Right cardiac atrium (tissue), 5 donors: ENCODE measurements around the gene PKNOX2. TPM values are rescaled to one million over a fixed set of nuclear protein-coding genes. Genes with fewer than 3 reads are reported as not detected.

Experiments
- ATAC-seq, 2 donors: fragments of 200-7000 bp; cut with Tn5 transposase; one replicate each; pipeline versions ENCODE4 v1.8.0 to v1.9.1; 2020; ENCODE audit warnings: moderate library complexity in 2 of 2, mild to moderate bottlenecking in 1 of 2
- DNase-seq, 3 donors: peaks; one replicate each; pipeline ENCODE4 v3.0.0-alpha.2; 2020
- H3K27ac ChIP-seq: one replicate; pipeline ENCODE4 v1.5.1; 2013; ENCODE audit warnings: mild to moderate bottlenecking, low read length, control low read depth, moderate library complexity
- H3K27me3 ChIP-seq: one replicate; pipeline ENCODE4 v1.6.1; 2013; ENCODE audit not compliant: control insufficient read depth, insufficient read depth
- H3K4me1 ChIP-seq: one replicate; pipeline ENCODE4 v1.6.1; 2013; ENCODE audit warnings: low read length; ENCODE audit not compliant: control insufficient read depth, insufficient read depth
- H3K4me3 ChIP-seq: one replicate; pipeline ENCODE4 v1.5.1; 2013; ENCODE audit warnings: low read length, control low read depth
- H3K9me3 ChIP-seq: one replicate; pipeline ENCODE4 v1.6.1; 2013; ENCODE audit warnings: low read length; ENCODE audit not compliant: control insufficient read depth
- WGBS: extraction: QIAGEN DNeasy Blood & Tissue Kit; methylation state at CpG from one replicate; pipeline ENCODE4 v1.1.7; 2013; 5-methylcytosine and 5-hydroxymethylcytosine counted together
- intact Hi-C, 4 donors: fragments of 100-400 bp; cut with DNase I; formaldehyde crosslinking; loops; one replicate each; pipeline versions ENCODE4 v1.11.0 to v1.14.0; 2022 to 2023
- polyA plus RNA-seq: library from polyadenylated mRNA; stranded (reverse); fragments of 200-250 nt; gene quantifications from one replicate; pipeline ENCODE4 v1.2.3, GENCODE V29; 2013
- total RNA-seq, 4 donors: library from RNA; stranded (reverse); fragmentation: NEBNext Ultra II Directional; extraction: Animal tissue kit (Norgen Biotek cat#: 25700); gene quantifications; one replicate each; pipeline ENCODE4 v1.2.1, GENCODE V29; 2021
- donor health status: healthy with polysubstance abuse.
- donor health status: DM: no; HTN: yes; CAD: no.
- donor health status: DM: no; HTN: no; CAD: no.
- donor health status: DM: no; HTN: yes; CAD: no; lungs with severe emphysema.
- donor health status: DM: yes; HTN: yes; CAD: no.

PKNOX2 gene
- total and polyA plus RNA-seq, 5 donors: 8.1 to 20.2 (median 17.6) TPM

DNA sequence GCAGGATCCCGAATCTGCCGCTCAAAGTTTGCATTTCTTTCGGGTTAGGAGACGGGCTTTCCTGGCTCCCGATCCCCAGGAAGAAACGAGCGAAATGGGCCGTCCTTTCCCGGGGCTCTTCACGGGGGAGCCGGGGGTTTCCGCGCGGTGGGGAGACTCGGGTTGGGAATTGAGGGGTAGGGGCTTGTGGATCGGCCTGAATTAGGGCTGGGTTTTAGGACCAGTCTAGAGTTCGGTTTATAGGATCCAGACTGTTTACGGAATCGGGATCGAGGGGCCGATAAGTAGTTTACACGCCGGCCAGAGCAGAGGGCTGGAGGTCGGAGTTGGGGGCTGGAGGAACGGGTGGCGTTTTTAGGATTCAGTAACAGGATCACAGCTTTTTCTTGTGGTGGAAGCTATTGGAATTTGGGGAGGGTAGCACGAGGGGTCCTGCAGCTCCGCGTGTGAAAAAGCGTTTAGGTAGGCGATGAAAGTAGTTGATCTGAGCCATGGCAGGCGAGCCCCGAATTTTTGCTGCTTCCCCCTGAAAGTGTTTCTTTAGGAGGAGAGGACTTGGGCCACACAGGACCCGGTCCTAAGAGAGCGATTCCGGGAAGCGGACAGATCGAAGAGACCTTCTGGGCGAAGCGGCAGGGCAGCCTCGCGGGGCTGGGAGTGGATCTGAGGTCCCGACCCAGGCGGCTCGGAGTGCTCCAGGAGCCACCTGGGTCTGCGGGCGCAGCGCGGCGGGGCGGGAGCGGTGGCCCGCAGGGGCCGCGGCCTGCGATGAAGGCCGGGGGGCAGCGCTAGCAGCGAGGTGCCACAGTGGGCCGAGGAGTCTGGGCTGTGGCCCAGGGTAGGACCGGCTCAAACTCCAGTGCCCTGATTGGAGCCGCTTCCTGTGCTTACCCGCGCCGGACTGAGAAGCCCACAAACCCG lies 1.6 kb downstream of the PKNOX2 start:
- Histone ChIP-seq H3K9me3 (no peaks in the 10 kb centered on the region), H3K27ac (peak overlapping the region; percentile 86), H3K4me1 (peaks cover 7% of the 10 kb centered on the region), H3K27me3 (no peaks in the 10 kb centered on the region), H3K4me3 (peak overlapping the region; percentile 72)
- ATAC-seq (peak in 1 of 2 donors; percentile 19), DNase-seq (peak; percentile 49 to 76 (median 73))
- 3% methylated on average over 66 of the region's 66 CpGs for WGBS
- intact Hi-C loops: loop anchor here in 3 of 4 donors (2.0 to 10.0 kb wide), 4 partner anchors 56 to 239 kb away; no protein-coding TSS in a partner anchor

DNA sequence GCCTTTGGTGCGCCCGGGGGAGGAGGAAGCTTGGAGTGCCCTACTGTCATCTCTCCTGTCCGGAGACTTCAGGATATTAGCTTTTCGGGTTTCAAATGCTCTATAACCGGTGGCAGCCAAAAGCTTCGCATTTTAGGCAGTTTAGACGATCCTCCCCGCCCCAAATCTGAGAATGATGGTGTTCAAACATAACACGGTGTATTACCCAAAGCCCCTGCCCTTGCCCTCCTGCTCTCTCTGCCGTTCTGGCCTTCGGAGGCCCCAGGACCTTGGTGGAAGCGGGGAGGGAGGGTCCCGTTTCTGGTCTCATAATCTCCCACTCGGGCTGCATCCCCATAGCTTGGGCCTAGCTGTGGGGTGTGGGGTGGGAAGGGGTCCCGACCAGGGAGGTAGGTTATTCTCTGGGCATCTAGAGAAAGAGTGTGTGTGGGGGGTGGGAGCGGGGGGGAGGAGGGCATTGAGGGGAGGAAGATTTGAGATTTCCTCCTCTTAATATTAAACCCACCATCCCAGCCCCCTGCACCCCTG lies 2.3 kb downstream of the PKNOX2 start:
- Histone ChIP-seq H3K27ac (peak overlapping the region; percentile 86), H3K4me3 (peak overlapping the region; percentile 72), H3K27me3 (no peaks in the 10 kb centered on the region), H3K4me1 (peaks cover 7% of the 10 kb centered on the region), H3K9me3 (no peaks in the 10 kb centered on the region)
- 17% methylated on average over 16 of the region's 16 CpGs for WGBS
- intact Hi-C loops: loop anchor here in 3 of 4 donors (2.0 to 10.0 kb wide), 4 partner anchors 55 to 238 kb away; no protein-coding TSS in a partner anchor
- DNase-seq (no peak), ATAC-seq (no peak)

DNA sequence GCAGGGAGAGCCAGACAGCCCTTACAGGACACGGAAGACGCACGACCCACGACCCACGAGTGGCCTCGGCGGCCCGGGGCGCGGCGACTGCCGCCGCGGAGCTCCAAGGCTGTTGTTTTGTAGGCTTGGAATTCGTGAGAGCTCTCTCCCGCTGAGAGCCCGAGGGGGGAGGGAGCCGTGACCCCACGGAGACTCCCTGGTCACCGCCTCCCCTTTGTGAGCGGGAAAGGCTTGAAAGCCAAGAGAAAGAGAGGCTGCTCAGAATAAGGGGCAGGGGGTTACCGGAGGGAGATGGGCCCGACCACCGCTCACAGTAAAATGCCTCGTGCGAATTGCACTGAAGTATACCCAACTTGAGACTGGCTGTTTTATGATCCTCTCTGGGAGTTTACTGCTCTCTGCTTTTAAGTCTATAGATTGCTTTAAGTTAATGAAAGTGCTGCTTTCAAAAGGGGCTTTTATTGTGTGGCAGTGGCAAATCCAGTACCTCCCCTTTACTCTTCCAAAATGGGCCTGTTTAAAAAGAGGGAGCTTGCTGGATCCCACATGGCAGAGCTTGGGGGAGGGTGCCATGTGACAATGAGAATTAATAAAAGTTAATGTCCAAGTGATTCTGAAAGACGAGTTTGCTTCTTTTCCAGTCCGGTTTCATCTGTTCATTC lies 2.9 kb downstream of the PKNOX2 start:
- intact Hi-C loops: loop anchor here in 3 of 4 donors (2.0 to 10.0 kb wide), 4 partner anchors 55 to 237 kb away; no protein-coding TSS in a partner anchor
- Histone ChIP-seq H3K27ac (peak overlapping the region; percentile 61), H3K4me3 (peak overlapping the region; percentile 72), H3K9me3 (no peaks in the 10 kb centered on the region), H3K27me3 (no peaks in the 10 kb centered on the region), H3K4me1 (peaks cover 7% of the 10 kb centered on the region)
- ATAC-seq (peak in 1 of 2 donors; percentile 4), DNase-seq (peak; percentile 68 to 87 (median 86))
- WGBS: 31% methylated on average over 28 of the region's 28 CpGs

DNA sequence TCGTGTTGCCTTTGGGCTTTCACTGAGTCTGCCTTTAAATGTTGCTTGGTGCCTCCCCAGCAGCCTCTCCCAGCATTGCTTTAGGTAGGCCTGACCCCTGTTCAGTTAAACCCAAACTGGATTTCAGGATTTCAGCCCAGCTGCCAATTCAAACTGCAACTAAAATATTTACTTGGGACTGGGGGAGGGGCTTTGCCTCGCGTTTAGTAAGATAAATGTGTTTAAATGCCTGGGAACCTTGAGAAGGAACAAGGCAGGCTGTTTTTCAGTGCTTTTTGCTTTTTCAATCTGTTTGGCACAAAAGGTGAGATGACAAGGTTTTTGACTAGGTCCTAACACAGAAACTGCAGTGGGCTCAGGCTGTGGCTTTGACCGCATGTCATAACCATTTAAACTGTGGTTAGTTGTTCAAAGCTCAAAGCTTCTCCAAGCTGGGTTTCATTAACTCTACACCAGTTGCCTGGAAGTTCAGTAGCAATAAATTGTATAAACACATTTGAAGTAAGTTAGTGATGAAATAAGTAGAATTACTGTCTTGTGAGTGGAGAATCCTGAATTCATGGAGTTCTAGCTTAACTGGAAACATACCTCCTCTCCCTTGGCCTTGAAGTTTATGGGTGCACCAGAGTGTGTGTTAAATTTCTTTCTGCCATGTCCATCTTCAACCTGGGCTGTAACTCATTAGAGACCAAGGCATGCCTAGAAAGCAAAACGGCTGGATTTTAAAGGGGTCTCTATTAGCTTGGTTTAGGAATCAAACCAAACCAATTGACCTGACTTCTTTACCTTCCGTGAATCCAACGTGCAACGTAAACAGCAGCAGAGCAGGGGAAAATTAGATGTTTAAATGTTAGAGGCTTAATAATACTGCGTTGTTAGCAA lies 3.6 kb downstream of the PKNOX2 start:
- WGBS: 53% methylated on average over 9 of the region's 9 CpGs
- peaks cover 7% of the 10 kb centered on the region for H3K4me1 ChIP-seq
- ATAC-seq: no peak
- H3K4me3 ChIP-seq: no peak overlapping the region
- intact Hi-C loops: loop anchor here in 3 of 4 donors (2.0 to 10.0 kb wide), 4 partner anchors 54 to 237 kb away; no protein-coding TSS in a partner anchor
- H3K27me3 ChIP-seq: no peaks in the 10 kb centered on the region
- no peak for DNase-seq
- H3K27ac ChIP-seq: peak overlapping the region; percentile 61
- H3K9me3 ChIP-seq: no peaks in the 10 kb centered on the region

DNA sequence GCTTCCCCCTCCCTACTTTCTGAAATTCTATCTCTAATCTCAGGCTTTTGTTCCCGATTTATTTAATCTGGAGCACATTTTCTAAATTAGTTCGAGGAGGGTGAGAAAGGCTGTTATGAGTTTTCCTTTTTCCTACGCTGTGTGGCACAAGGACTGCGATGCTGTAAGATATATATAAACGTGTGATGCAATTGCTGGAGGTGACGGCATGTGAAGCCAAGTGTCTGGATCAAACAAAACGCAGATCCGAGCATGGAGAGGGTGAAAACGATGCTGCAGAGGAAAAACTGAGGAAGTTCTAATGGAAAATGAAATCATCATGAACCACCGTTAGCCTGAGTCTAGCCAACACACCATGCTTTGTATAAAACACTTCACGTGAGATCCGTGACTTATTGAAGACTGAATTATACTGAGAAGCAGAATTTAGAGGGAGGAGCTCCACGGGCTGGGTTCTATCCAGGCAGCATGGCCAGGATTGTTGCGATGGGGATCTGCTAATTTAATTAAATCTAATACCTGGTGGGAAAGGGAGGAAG lies 4.4 kb downstream of the PKNOX2 start:
- ATAC-seq: no peak
- peak overlapping the region; percentile 92 for H3K27ac ChIP-seq
- intact Hi-C loops: loop anchor here in 3 of 4 donors (5.0 to 10.0 kb wide), 3 partner anchors 53 to 236 kb away; no protein-coding TSS in a partner anchor
- H3K4me3 ChIP-seq: no peak overlapping the region
- H3K27me3 ChIP-seq: no peaks in the 10 kb centered on the region
- no peak for DNase-seq
- peaks cover 7% of the 10 kb centered on the region for H3K4me1 ChIP-seq
- H3K9me3 ChIP-seq: no peaks in the 10 kb centered on the region
- 30% methylated on average over 14 of the region's 14 CpGs for WGBS

DNA sequence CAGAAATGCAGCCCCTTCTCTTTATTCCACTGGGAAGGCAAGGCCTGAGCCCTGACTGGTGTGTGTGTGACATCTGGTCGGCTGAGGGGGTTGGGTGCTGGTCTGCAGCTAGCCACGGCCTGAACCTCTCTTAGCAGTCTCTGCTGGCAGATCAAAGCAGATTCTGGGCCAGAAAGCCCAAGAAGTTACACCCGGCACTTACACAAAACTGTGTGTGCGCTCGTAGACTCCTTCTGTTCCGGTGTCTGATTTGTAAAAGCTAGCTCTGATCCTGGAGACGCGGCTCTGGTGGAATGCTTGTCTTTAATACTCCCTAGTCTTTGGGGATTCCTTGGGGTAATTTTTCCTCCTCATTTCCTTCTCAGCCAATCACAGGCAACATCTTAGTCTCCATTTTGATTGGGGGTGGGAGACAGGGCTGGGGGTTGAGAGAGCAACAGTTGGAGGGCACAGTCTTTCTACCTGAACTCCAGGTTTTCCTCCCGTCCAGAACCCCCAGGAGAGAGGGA lies 5.5 kb downstream of the PKNOX2 start:
- peaks cover 7% of the 10 kb centered on the region for H3K4me1 ChIP-seq
- no peaks in the 10 kb centered on the region for H3K9me3 ChIP-seq
- H3K4me3 ChIP-seq: no peak overlapping the region
- peak overlapping the region; percentile 92 for H3K27ac ChIP-seq
- DNase-seq (peak; percentile 62 to 78 (median 77)), ATAC-seq (peak; percentile 43 to 44)
- whole genome bisulfite sequencing: 53% methylated on average over 9 of the region's 9 CpGs
- no peaks in the 10 kb centered on the region for H3K27me3 ChIP-seq
- intact Hi-C loops: loop anchor here in 1 of 4 donors (5.0 kb wide), 1 partner anchor 42 kb away; no protein-coding TSS in a partner anchor

DNA sequence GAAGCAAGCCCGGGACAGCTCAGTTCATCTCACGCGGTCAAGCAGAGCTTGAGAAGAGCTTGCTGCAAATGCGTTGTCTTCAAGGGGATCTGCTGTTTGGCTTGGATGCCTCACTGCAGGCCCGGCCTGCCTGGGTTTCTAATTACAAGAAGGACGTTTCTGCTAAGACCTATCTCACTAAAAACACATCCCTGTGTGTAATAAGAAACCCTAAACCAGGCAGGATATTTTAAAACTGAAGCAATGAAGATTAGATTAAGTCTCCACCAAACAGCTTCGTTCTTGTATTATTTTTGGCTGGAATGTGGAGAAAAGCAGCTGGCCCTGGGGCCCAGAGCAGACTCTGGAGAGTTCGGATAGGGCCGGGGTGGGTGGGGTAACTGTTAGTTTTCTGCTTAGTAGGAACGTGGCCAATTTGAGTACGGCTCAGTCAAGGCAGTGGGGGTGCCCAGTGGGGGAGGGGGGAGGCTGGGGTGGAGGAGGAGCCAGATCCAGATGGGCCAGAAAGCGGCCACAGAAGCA lies 6.0 kb downstream of the PKNOX2 start:
- peak; percentile 81 to 82 for ATAC-seq
- 25% methylated on average over 12 of the region's 12 CpGs for WGBS
- peak; percentile 83 to 92 (median 91) for DNase-seq
- intact Hi-C loops: loop anchor here in 1 of 4 donors (5.0 kb wide), 1 partner anchor 42 kb away; no protein-coding TSS in a partner anchor
- Histone ChIP-seq H3K27ac (peak overlapping the region; percentile 92), H3K9me3 (no peaks in the 10 kb centered on the region), H3K27me3 (no peaks in the 10 kb centered on the region), H3K4me3 (no peak overlapping the region), H3K4me1 (peaks cover 7% of the 10 kb centered on the region)

DNA sequence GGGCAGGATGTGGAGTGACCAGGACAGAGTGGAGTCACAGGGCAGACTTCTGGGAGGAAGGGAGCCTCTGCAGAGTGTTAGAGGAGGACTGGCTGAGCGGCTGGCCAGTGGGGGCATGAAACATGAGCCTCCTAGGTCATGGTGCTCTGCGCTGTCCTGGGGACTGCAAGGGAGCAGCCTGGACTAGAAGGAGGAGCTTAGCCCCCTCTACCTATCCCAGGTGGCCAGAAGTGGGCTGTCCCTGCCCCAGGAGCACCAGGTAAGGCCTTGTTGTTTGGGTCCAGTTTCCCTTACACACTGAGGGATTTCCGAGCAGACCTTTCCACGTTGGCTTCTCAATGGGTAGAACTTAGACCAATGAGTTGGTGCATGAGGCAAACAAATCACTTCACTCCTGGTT lies 7.4 kb downstream of the PKNOX2 start:
- no peak for ATAC-seq

DNA sequence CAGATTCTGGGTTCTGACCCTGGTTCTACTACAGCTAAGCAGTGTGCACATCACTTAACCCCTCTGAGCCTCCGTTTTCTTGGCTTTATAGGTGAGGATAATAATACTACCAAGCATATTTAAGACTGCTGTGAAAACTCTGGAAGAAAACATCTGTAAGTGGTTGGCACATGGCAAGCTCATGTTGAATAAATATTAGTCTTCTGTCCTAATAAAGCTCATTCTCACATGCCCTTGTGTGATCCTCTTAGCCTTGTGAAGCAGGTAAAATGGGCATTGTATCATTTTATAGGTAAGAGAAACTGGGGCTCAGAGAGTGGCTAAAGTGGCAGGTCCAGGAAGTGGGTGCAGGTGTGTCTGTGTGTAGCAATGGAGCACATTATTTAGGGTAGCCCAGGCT lies 8.5 kb downstream of the PKNOX2 start:
- DNase-seq (no peak), ATAC-seq (no peak)
- WGBS: 80% methylated on average over 1 of the region's 1 CpG
- no peak overlapping the region for H3K27ac ChIP-seq
- no peaks in the 10 kb centered on the region for H3K27me3 ChIP-seq
- H3K4me1 ChIP-seq: peaks cover 7% of the 10 kb centered on the region
- H3K9me3 ChIP-seq: no peaks in the 10 kb centered on the region
- H3K4me3 ChIP-seq: no peak overlapping the region
- intact Hi-C loops: loop anchor here in 1 of 4 donors (5.0 kb wide), 1 partner anchor 39 kb away; no protein-coding TSS in a partner anchor

More for the DNA sequence above, 7.4 kb downstream of the PKNOX2 start:
- H3K27me3 ChIP-seq: no peaks in the 10 kb centered on the region
- no peaks in the 10 kb centered on the region for H3K9me3 ChIP-seq
- intact Hi-C loops: loop anchor here in 1 of 4 donors (5.0 kb wide), 1 partner anchor 40 kb away; no protein-coding TSS in a partner anchor
- no peak overlapping the region for H3K27ac ChIP-seq
- DNase-seq: no peak
- no peak overlapping the region for H3K4me3 ChIP-seq
- H3K4me1 ChIP-seq: peaks cover 7% of the 10 kb centered on the region
- WGBS: 97% methylated on average over 4 of the region's 4 CpGs
